Occipital lobe (tissue), 2 donors: ENCODE data around the gene SOD1. TPM values are rescaled to one million over a fixed set of nuclear protein-coding genes. Genes with fewer than 3 reads are reported as not detected.
"Not testable (repeated sequence)": the region's sequence is repeated elsewhere in the genome, so short reads cannot be mapped to it uniquely, and the experiment has no call there.

Experiments
- DNase-seq: peaks from one replicate; lab custom pipeline; 2025; lab: John Stamatoyannopoulos, UW
- total RNA-seq: library from RNA; depleted of rRNA; stranded (reverse); fragments of >200 nt; gene quantifications from one replicate; pipeline ENCODE4 v1.2.3, GENCODE V29; 2014

SOD1 gene
- total RNA-seq, 1 donor from 2014 or later: 78.0 TPM

DNA sequence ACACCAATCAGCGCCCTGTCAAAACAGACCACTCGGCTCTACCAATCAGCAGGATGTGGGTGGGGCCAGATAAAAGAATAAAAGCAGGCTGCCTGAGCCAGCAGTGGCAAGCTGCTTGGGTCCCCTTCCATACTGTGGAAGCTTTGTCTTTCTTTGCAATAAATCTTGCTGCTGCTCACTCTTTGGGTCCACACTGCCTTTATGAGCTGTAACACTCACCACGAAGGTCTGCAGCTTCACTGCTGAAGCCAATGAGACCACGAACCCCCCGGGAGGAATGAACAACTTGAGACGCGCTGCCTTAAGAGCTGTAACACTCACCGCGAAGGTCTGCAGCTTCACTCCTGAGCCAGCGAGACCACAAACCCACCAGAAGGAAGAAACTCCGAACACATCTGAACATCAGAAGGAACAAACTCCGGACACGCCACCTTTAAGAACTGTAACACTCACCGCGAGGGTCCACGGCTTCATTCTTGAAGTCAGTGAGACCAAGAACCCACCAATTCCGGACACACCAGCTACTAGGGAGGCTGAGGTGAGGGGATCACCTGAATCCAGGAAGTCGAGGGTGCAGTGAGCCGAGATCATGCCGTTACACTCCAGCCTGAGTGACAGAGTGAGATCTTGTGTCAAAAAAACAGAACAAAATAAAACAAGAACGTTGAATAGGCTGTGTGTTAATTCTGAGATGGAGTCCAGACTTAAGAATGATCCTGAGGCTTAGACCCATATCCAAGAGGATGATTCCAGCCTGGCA lies 4.5 kb upstream of the SOD1 start:
- not testable (repeated sequence) for DNase-seq

DNA sequence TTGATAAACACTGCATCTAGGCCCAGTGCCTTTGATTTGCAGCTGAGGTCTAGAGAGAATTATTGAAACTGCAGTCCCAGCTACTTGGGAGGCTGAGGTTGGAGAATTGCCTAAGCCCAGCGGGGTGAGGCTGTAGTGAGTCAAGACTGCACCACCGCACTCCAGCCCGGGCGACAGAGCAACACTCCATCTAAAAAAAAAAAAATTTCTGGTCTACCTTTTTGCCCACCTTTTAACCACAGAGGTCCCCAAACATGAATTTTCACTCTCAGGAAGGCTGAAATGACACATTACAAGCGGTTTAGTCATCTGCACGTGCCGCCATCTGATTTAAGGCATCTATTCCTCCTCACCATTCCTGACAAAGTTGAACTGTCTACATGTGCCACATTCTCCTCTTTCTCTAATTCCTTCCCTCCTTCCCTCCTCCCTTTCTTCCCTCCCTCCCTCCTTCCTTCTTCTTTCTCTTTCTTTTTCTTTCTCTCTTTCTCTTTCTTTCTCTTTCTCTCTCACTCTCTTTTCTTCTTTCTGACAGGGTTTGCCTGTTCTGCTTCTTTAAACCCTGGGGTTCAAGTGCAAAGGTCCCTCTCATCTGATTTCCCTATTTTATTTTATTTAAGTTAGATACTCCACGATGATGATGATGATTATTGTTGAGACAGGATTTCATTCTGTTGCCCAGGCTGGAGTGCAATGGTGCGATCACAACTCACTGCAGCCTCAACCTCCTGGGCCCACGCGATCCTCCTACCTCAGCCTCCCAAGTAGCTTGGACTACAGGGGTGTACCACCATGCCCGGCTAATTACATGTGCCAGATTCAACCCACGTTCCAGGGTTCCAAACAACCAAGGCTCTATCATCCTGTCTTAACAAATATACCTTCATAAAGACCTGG lies 3.0 kb upstream of the SOD1 start:
- no peak for DNase-seq

DNA sequence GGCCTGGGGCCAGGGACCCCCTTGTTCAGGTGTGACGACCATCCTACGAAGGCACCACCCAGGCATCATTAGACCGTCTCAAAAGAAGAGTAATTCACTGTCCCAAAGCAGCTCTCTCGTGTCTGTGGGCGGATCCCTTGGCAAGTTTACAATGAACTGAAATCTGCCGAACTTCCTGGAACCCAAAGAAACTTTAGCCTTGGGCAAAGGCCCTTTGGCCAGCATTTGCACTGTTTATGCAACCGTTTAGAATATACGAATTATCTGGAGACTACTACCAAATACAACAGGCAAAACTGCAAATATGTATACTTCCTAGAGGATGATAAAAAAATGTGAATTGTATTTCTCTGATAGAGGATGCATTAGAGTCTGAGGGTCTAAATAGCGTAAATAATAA lies 1.4 kb upstream of the SOD1 start:
- no peak for DNase-seq

DNA sequence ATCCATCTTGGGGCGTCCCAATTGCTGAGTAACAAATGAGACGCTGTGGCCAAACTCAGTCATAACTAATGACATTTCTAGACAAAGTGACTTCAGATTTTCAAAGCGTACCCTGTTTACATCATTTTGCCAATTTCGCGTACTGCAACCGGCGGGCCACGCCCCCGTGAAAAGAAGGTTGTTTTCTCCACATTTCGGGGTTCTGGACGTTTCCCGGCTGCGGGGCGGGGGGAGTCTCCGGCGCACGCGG lies 282 bp upstream of the SOD1 start:
- no peak for DNase-seq

DNA sequence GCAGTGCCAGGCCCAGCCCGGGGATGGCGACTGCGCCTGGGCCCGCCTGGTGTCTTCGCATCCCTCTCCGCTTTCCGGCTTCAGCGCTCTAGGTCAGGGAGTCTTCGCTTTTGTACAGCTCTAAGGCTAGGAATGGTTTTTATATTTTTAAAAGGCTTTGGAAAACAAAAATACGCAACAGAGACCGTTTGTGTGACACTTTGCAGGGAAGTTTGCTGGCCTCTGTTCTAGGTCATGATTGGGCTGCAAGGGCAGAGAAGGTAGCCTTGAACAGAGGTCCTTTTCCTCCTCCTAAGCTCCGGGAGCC lies 719 bp downstream of the SOD1 start:
- no peak for DNase-seq

DNA sequence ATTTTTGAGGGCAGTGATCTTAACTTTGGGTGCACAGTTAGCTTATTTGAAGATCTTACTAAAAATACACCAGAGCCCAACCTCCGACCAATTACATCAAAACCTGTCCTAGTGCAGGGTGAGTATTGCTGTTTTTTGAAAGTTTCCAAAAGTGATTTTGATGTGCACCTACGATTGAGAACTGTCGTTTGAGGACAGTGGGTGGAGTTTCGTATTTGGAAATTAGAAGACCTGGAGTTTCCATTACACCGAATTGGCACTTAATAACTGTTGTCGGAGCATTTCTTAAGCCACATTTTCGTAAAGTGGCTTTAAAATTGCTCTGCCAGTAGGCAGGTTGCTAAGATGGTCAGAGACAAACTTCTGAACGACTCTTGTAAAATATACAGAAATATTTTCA lies 1.1 kb downstream of the SOD1 start:
- DNase-seq: no peak

DNA sequence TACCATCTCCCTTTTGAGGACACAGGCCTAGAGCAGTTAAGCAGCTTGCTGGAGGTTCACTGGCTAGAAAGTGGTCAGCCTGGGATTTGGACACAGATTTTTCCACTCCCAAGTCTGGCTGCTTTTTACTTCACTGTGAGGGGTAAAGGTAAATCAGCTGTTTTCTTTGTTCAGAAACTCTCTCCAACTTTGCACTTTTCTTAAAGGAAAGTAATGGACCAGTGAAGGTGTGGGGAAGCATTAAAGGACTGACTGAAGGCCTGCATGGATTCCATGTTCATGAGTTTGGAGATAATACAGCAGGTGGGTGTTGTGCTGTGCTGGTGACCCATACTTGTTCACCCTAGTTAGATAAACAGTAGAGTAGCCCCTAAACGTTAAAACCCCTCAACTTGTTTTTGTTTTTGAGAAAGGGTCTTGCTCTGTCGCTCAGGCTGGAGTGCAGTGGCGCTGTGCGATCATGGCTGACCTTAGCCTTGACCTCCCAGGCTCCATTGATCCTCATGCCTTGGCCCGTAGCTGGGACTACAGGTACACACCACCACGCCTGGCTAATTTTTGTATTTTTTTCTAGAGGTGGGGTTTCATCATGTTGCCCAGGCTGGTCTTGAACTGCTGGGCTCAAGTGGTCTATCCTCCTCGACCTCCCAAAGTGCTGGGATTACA lies 4.2 kb downstream of the SOD1 start:
- DNase-seq: no peak

DNA sequence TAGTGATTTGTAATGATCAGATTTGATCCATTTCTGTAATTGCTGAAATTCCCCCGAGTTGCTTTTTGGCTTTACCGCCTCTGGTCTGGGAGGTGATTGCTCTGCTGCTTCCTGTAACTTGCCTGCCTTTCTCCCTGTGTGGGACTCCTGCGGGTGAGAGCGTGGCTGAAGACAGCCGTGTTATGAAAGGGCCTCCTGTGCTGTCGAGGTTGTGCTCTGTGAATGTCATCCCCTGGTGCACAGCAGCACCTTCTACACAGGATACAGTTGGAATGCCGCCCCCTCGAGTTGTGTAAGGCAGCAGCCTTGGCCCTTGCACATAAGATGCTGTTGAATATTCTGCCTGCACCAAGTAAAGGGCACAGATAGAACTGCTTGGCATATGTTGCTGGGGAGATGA lies 5.9 kb downstream of the SOD1 start:
- peak; percentile 3 for DNase-seq

DNA sequence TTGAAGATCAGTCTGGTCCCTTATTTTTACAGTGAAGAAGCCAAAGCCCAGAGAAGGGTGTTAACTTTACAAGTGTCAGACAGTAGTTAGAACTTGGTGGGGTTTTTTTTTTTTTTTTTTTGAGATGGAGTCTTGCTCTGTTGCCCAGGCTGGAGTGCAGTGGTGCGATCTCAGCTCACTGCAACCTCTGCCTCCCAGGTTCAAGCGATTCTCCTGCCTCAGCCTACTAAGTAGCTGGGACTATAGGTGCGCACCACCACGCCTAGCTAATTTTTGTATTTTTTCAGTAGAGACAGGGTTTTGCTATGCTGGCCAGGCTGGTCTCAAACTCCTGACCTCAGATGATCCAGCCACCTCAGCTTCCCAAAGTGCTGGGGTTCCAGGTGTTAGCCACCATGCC lies 6.4 kb downstream of the SOD1 start:
- not testable (repeated sequence) for DNase-seq

DNA sequence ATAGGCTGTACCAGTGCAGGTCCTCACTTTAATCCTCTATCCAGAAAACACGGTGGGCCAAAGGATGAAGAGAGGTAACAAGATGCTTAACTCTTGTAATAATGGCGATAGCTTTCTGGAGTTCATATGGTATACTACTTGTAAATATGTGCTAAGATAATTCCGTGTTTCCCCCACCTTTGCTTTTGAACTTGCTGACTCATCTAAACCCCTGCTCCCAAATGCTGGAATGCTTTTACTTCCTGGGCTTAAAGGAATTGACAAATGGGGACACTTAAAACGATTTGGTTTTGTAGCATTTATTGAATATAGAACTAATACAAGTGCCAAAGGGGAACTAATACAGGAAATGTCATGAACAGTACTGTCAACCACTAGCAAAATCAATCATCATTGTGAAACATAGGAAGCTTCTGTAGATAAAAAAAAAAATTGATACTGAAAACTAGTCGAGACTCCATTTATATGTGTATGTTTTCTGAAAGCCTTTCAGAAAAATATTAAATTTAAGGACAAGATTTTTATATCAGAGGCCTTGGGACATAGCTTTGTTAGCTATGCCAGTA lies 7.0 kb downstream of the SOD1 start:
- no peak for DNase-seq

DNA sequence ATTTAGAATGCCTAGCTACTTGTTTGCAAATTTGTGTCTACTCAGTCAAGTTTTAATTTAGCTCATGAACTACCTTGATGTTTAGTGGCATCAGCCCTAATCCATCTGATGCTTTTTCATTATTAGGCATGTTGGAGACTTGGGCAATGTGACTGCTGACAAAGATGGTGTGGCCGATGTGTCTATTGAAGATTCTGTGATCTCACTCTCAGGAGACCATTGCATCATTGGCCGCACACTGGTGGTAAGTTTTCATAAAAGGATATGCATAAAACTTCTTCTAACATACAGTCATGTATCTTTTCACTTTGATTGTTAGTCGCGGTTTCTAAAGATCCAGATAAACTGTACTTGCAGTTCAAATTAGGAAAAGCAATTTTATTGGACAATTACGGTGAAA lies 7.6 kb downstream of the SOD1 start:
- DNase-seq: no peak

DNA sequence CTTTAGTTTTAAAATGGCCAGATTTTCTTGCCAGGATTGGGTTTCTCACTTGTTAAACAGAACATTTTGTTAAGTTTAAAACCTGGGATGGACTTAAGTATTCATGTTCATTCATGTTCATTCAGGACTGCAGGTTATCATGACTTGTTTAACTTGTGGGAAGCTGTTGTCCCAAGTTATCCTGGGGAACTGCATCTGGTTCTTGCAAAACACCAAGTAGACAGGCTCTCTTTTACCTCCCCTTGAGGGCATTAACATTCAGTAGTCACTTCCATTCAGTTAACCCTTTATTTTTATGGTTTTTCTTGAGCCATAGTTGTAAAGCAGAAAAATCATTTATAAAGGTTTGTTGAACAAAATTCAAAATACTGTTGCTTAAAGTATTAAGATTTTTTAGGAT lies 8.1 kb downstream of the SOD1 start:
- DNase-seq: no peak

DNA sequence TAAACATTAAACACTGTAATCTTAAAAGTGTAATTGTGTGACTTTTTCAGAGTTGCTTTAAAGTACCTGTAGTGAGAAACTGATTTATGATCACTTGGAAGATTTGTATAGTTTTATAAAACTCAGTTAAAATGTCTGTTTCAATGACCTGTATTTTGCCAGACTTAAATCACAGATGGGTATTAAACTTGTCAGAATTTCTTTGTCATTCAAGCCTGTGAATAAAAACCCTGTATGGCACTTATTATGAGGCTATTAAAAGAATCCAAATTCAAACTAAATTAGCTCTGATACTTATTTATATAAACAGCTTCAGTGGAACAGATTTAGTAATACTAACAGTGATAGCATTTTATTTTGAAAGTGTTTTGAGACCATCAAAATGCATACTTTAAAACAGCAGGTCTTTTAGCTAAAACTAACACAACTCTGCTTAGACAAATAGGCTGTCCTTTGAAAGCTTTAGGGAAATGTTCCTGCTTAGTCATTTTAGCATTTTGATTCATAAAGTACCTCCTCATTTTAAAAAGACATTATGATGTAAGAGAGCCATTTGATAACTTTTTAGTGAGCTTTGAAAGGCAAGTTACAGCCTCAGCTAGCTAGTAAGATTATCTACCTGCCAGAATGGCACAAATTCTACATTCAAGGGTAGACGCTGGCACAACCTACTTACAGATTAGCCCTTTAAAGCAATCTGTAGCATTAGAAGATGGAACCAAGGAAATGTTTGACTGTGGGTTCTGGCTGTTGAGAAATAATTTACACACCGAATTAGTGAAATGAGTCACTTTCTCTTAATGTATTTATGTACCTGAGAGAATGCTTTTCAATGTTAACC lies 9.4 kb downstream of the SOD1 start:
- DNase-seq: no peak

DNA sequence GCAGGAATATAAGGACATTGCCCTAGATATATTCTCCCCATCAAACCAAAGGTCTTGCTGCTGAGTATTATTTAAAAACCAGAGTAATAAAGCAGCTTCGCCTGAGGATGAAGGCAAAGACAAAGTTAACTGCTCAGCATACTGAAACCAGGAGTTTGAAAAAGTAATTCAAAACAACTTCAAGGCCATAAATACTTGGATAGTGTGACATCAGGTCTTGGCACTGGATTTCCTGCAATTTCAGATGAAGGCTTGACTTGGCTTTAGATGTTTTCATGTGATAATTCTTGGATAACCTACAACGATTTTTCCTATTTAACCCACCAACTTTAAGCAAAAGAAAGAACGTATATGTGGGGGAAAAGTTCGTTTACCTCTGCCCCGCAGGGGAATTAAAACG lies 10.6 kb downstream of the SOD1 start:
- no peak for DNase-seq

DNA sequence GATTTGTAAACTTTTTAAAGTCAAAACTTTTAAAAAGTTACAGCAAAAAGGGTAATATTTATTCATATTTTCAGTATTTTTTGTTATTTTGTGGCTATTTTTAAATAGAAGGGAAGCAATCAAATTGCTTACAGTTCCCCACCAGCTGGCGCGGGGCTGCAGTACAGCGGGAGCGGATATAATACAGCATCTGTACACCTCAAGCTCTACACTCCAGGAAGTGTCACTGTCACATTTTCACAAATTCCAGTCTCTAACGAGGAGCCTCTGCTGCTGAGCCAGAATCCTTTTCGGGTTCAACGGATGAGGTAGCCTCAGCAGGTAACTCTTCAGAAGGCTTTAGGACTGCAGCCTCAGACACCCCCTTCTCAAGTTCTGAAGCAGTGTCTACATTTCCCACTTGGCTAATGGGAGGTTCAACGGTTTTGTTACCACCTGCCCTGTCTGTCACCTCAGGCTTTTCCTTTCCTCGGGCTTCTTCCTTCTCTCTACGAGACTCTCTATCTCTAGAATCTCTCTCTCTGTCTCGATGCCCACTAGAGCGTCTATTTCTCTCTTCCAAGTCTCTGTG lies 11.7 kb downstream of the SOD1 start:
- DNase-seq: no peak

DNA sequence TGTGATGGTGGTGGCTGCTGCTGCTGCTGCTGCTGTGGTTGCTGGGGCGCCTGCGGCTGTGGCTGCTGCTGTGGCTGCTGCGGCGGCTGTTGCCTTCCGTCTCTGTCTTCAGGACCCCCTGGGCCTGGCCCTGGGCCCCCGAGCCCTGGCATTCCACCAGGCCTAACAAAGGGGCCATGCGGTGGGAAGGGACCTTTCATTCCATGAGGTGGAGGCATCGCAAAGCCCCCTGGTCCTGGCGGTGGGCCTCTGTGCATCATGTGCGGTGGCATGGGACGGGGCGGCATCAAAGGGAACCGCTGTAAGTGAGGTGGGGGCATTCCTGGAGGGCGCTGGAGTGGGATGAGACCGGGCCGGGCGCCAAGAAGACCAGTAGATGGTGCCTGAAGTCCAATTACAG lies 12.4 kb downstream of the SOD1 start:
- DNase-seq: no peak

DNA sequence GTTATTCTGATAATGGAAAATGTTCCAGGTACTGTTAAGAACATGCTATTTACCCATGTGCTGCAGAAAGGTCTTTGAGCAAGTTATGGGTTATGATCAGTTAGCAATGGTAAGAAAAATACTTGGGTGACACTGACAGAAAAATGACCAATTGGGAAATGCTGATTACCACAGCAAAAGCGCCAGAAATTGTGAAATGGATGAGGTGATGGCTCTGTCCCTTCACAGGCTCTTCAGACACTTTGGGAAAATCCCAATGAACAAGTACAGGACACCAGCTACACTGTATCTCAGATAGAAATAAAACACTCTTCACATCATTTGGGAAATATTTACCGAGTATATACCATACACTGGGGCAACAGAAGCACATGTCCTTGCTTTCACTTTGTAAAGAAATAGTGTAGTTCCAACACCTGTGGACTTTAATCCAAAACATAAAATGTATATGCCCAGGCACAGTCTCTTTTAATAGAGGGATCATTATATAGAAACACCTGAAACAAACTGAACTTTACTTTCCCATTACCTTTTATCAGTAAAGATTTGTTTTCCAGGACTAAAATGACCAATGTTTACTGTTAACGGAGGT lies 13.9 kb downstream of the SOD1 start:
- DNase-seq: no peak

DNA sequence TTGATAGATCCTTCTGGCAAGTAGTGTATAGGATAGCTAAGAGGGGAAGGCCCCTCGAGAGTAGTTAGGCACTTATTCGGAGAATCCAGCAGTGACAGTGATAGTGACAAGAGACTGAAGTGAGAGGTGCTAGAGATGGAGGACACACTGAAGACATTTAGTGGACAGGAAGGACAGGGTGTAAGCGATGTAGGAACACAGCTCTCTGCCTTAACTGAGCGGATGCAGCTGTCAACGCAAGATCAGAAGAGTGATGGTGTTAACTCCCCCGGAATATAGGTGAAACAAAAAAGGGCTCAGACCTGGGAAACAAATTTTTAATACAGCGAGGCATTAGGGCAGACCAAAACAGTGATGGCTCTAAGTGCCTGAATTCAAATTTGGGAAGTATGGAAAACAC lies 15.8 kb downstream of the SOD1 start:
- DNase-seq: no peak

DNA sequence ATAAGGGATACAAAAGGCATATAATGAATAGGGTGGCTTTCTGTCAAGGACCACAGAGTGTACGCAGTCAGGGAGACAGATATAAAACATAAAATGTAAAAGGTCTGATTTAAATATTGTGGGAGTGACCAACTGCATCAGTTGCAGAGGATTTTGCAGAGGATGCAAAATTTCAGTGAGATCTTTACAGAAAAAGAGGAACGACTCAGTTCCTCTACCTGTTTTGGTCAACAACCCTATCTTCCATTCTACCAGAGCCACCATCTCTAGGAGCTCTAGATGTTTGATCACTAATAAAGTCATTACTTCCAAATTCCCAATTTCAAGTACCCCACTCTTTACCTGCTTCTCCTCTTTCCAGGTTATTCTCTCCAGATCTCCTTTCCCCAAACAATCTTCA lies 16.5 kb downstream of the SOD1 start:
- DNase-seq: no peak

DNA sequence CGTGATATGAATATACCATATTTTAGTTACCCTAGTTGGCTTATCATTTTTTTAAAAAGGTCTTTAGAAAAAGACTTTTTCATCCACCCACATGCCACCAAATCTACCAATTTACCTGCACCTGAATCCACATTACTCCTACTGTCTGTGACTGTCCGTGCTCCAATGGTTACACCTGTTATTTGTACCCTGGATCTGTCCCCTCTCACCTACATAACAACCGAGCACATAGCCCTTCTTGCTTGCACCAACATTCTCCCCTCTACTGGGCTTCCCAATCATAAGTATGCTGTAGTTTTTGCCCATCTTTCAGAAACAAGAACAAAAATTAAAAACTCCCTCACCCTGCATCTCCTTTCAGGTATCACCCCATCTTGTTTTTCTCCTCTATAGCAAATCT lies 17.6 kb downstream of the SOD1 start:
- DNase-seq: no peak

DNA sequence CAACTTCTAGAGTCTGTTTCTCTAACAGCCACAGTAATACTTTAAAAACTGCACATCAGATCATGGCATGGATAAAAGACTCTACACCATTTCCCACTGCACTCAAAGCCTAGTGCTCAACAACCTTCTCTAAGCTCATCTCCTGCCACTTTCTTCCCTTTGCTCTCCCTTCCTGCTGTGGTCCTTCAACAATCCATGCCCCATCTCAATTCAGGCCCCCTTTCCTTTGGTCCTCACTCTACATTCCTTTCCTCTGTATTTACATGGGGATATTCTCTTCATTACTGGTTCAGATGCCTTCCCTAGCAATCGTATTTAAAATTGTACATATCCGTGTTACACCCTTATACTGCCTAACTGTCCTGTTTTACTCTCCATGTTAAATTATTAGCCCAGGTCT lies 19.0 kb downstream of the SOD1 start:
- no peak for DNase-seq
